ENCODE results near the gene MAP2K1.
A peak's percentile ranks its signal among the peaks of the same experiment; 100 is the strongest.
"Not testable (repeated sequence)": the region's sequence is repeated elsewhere in the genome, so short reads cannot be mapped to it uniquely, and the experiment has no call there.

The MAP2K1 gene

DNA sequence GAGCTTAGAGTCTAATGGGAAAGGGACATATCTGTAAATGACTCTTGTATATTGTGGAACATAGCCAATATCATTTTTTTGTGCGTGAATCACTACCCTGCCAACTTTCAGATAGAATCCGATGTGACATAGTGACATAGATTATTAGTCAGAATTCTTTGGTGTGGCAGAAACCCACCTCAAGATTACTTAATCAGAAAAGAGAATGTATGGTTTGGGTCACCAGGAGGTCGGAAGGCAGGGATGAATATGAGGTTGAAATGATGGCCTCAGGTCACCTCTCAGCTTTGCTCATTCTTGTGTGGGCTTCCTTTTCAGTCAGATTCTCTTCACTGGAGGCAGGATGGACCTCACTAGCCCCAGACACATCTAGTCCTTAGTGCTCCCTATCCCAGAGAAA, 69.5 kb downstream of the MAP2K1 start:
- Histone ChIP-seq H3K9ac (ENCODE audit: low read depth, low read length, poor library complexity) (no peak overlapping the region), H2BK120ac (ENCODE audit: low read depth, low read length) (no peak overlapping the region), H4K91ac (ENCODE audit: low read depth, low read length, poor library complexity) (no peak overlapping the region), H3K36me3 (replicated peaks in 1 of 2; ENCODE audit: control insufficient read depth in 2 of 2, insufficient read depth in 2 of 2, low read length in 2 of 2) (peaks cover 2 to 26% of the 10 kb centered on the region in 2 donors), H3K79me1 (ENCODE audit: low read depth, low read length) (no peaks in the 10 kb centered on the region), H3K23ac (ENCODE audit: low read depth, low read length, poor library complexity) (no peak overlapping the region), H3K27ac (replicated peaks; ENCODE audit: low read length) (no peak overlapping the region), H2BK15ac (ENCODE audit: low read length) (no peak overlapping the region), H2AK5ac (ENCODE audit: low read depth, low read length) (no peak overlapping the region), H3K14ac (ENCODE audit: low read length) (no peak overlapping the region), H4K8ac (ENCODE audit: low read depth, low read length) (no peak overlapping the region), H2BK12ac (ENCODE audit: low read length) (no peak overlapping the region), H3K4ac (ENCODE audit: low read length) (no peak overlapping the region), H2BK5ac (ENCODE audit: low read length) (no peak overlapping the region), H3K4me3 (ENCODE audit: low read length in 2 of 2) (no peak overlapping the region), H3K4me2 (ENCODE audit: insufficient read depth, low read length, poor library complexity, severe bottlenecking) (no peak overlapping the region), H3K27me3 (ENCODE audit: control insufficient read depth in 3 of 3, insufficient read depth in 3 of 3, low read depth in 1 of 3, low read length in 3 of 3) (no peaks in the 10 kb centered on the region), H3K9me3 (replicated peaks in 1 of 2; ENCODE audit: control insufficient read depth in 2 of 2, insufficient read depth in 1 of 2, low read depth in 1 of 2, low read length in 2 of 2) (no peaks in the 10 kb centered on the region), H3K4me1 (ENCODE audit: control insufficient read depth in 2 of 2, insufficient read depth in 1 of 2, low read depth in 1 of 2, low read length in 2 of 2) (no peaks in the 10 kb centered on the region), H2AFZ (ENCODE audit: low read length) (no peak overlapping the region), H3K18ac (ENCODE audit: low read length) (no peak overlapping the region)
- no CpG with 5 or more reads among the region's 3 CpGs for WGBS, 2 donors (ENCODE audit: extremely low coverage in 2 of 2, insufficient read length in 2 of 2, insufficient replicate concordance in 1 of 2)
- DNase-seq (ENCODE audit: low spot score) = no peak

DNA sequence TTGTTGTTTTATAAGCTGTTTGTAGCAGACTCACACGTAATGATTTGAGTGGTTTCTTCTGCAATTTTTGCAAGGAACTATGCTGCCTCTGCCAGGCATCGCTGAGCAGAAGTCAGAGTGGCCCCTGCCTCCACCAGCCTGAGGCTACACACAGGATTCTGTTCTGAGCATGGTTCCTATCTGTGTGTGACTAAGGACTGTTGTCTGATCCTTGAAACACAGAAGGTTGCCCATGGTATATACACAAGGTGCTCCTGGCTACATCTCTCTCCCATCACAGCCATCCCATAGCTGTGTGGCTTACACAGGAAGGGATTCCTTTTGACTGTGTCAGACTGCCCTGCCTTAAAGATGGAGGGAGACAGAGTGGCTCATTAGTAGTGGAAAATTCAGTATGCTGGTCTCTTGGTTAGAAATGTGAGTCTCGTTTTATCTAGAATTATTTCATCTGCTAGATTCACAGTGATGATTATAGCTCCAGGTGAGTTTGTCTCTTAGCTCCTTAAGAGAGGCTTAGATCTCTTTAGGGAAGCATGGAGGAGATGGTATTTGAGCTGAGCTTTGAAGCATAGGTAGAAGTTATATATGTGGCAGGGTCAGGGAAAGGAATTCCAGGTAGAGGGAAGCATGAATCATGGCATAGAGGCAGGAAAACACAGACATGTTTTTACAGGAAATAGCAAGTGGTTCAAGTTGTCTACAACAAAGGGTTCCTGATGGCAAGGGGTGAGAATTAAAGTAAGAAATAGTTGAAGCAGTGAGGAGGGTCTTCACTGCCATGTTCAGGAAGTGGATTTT, 73.3 kb downstream of the MAP2K1 start:
- Histone ChIP-seq H3K4ac (ENCODE audit: low read length) (no peak overlapping the region), H2BK120ac (ENCODE audit: low read depth, low read length) (no peak overlapping the region), H3K14ac (ENCODE audit: low read length) (peak overlapping the region; percentile 9), H4K8ac (ENCODE audit: low read depth, low read length) (no peak overlapping the region), H3K18ac (ENCODE audit: low read length) (no peak overlapping the region), H3K23ac (ENCODE audit: low read depth, low read length, poor library complexity) (no peak overlapping the region), H3K4me3 (ENCODE audit: low read length in 2 of 2) (peak overlapping the region in 1 of 2 donors; percentile 55), H2AK5ac (ENCODE audit: low read depth, low read length) (no peak overlapping the region), H2BK12ac (ENCODE audit: low read length) (no peak overlapping the region), H2BK15ac (ENCODE audit: low read length) (no peak overlapping the region), H4K91ac (ENCODE audit: low read depth, low read length, poor library complexity) (no peak overlapping the region), H3K9ac (ENCODE audit: low read depth, low read length, poor library complexity) (no peak overlapping the region), H3K36me3 (replicated peaks in 1 of 2; ENCODE audit: control insufficient read depth in 2 of 2, insufficient read depth in 2 of 2, low read length in 2 of 2) (peaks cover 2 to 21% of the 10 kb centered on the region in 2 donors), H3K79me1 (ENCODE audit: low read depth, low read length) (no peaks in the 10 kb centered on the region), H3K4me2 (ENCODE audit: insufficient read depth, low read length, poor library complexity, severe bottlenecking) (no peak overlapping the region), H3K4me1 (ENCODE audit: control insufficient read depth in 2 of 2, insufficient read depth in 1 of 2, low read depth in 1 of 2, low read length in 2 of 2) (no peaks in the 10 kb centered on the region), H3K9me3 (replicated peaks in 1 of 2; ENCODE audit: control insufficient read depth in 2 of 2, insufficient read depth in 1 of 2, low read depth in 1 of 2, low read length in 2 of 2) (no peaks in the 10 kb centered on the region), H3K27me3 (ENCODE audit: control insufficient read depth in 3 of 3, insufficient read depth in 3 of 3, low read depth in 1 of 3, low read length in 3 of 3) (no peaks in the 10 kb centered on the region), H2AFZ (ENCODE audit: low read length) (no peak overlapping the region), H2BK5ac (ENCODE audit: low read length) (no peak overlapping the region), H3K27ac (replicated peaks; ENCODE audit: low read length) (no peak overlapping the region)
- no peak for DNase-seq (ENCODE audit: low spot score)
- WGBS, 2 donors (ENCODE audit: extremely low coverage in 2 of 2, insufficient read length in 2 of 2, insufficient replicate concordance in 1 of 2) = no CpG with 5 or more reads among the region's 3 CpGs

DNA sequence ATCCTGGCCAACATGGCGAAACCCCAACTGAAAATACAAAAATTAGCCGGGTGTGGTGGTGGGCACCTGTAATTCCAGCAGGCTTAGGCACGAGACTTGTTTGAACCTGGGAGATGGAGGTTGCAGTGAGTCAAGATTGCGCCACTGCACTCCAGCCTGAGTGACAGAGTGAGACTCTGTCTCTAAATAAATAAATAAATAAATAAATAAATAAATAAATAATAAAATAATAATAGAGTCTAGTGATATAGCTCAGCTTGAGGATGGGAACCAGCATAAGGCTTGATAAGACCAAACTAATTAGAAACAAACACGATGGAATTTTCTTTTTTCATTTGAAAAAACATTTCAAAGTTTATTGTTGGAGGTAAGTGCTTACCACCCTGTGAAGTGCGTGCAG, 74.6 kb downstream of the MAP2K1 start:
- not testable (repeated sequence) for H3K27me3 ChIP-seq (ENCODE audit: control insufficient read depth in 3 of 3, insufficient read depth in 3 of 3, low read depth in 1 of 3, low read length in 3 of 3); H3K27ac ChIP-seq (replicated peaks; ENCODE audit: low read length); H2AK5ac ChIP-seq (ENCODE audit: low read depth, low read length); H3K9ac ChIP-seq (ENCODE audit: low read depth, low read length, poor library complexity); H3K4me1 ChIP-seq (ENCODE audit: control insufficient read depth in 2 of 2, insufficient read depth in 1 of 2, low read depth in 1 of 2, low read length in 2 of 2); H3K79me1 ChIP-seq (ENCODE audit: low read depth, low read length); H3K14ac ChIP-seq (ENCODE audit: low read length); DNase-seq (ENCODE audit: low spot score); H3K18ac ChIP-seq (ENCODE audit: low read length); H3K4me2 ChIP-seq (ENCODE audit: insufficient read depth, low read length, poor library complexity, severe bottlenecking); H3K4me3 ChIP-seq (ENCODE audit: low read length in 2 of 2); H2BK120ac ChIP-seq (ENCODE audit: low read depth, low read length); H3K23ac ChIP-seq (ENCODE audit: low read depth, low read length, poor library complexity); H2BK15ac ChIP-seq (ENCODE audit: low read length); H3K9me3 ChIP-seq (replicated peaks in 1 of 2; ENCODE audit: control insufficient read depth in 2 of 2, insufficient read depth in 1 of 2, low read depth in 1 of 2, low read length in 2 of 2); H4K8ac ChIP-seq (ENCODE audit: low read depth, low read length); H3K4ac ChIP-seq (ENCODE audit: low read length); H2BK5ac ChIP-seq (ENCODE audit: low read length); H4K91ac ChIP-seq (ENCODE audit: low read depth, low read length, poor library complexity); H2BK12ac ChIP-seq (ENCODE audit: low read length); H2AFZ ChIP-seq (ENCODE audit: low read length)
- WGBS, 2 donors (ENCODE audit: extremely low coverage in 2 of 2, insufficient read length in 2 of 2, insufficient replicate concordance in 1 of 2) = no CpG with 5 or more reads among the region's 6 CpGs
- peaks cover 0 to 20% of the 10 kb centered on the region in 2 donors for H3K36me3 ChIP-seq (replicated peaks in 1 of 2; ENCODE audit: control insufficient read depth in 2 of 2, insufficient read depth in 2 of 2, low read length in 2 of 2)

DNA sequence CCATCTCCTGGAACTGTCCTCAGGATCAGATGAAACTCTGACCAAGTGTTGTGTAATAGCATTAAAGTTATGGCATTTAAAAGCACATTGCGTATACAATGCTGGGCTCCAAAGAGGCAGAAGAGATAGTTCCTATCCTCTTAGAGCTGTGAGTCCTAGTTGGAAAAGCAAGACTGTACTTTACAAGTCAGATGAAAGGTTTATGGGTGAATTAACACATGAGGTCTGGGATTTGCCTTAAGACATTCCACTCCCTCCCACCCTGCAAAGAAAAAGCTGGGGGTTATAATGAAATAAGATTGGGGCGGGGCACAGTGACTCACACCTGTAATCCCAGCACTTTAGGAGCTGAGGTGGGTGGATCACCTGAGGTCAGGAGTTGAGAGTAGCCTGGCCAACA, 75.2 kb downstream of the MAP2K1 start:
- no peak overlapping the region for H3K23ac ChIP-seq (ENCODE audit: low read depth, low read length, poor library complexity)
- H2BK5ac ChIP-seq (ENCODE audit: low read length) = no peak overlapping the region
- no peak overlapping the region for H3K4me3 ChIP-seq (ENCODE audit: low read length in 2 of 2)
- H3K4me1 ChIP-seq (ENCODE audit: control insufficient read depth in 2 of 2, insufficient read depth in 1 of 2, low read depth in 1 of 2, low read length in 2 of 2) = no peaks in the 10 kb centered on the region
- no peak for DNase-seq (ENCODE audit: low spot score)
- H3K36me3 ChIP-seq (replicated peaks in 1 of 2; ENCODE audit: control insufficient read depth in 2 of 2, insufficient read depth in 2 of 2, low read length in 2 of 2) = peaks cover 0 to 23% of the 10 kb centered on the region in 2 donors
- H3K27me3 ChIP-seq (ENCODE audit: control insufficient read depth in 3 of 3, insufficient read depth in 3 of 3, low read depth in 1 of 3, low read length in 3 of 3) = no peaks in the 10 kb centered on the region
- no peak overlapping the region for H3K4me2 ChIP-seq (ENCODE audit: insufficient read depth, low read length, poor library complexity, severe bottlenecking)
- H2BK12ac ChIP-seq (ENCODE audit: low read length) = no peak overlapping the region
- no peak overlapping the region for H2AFZ ChIP-seq (ENCODE audit: low read length)
- H3K79me1 ChIP-seq (ENCODE audit: low read depth, low read length) = no peaks in the 10 kb centered on the region
- WGBS, 2 donors (ENCODE audit: extremely low coverage in 2 of 2, insufficient read length in 2 of 2, insufficient replicate concordance in 1 of 2) = no CpG with 5 or more reads among the region's 2 CpGs
- H3K27ac ChIP-seq (replicated peaks; ENCODE audit: low read length) = no peak overlapping the region
- H3K4ac ChIP-seq (ENCODE audit: low read length) = no peak overlapping the region
- no peak overlapping the region for H2BK120ac ChIP-seq (ENCODE audit: low read depth, low read length)
- no peak overlapping the region for H3K14ac ChIP-seq (ENCODE audit: low read length)
- no peak overlapping the region for H4K8ac ChIP-seq (ENCODE audit: low read depth, low read length)
- H3K18ac ChIP-seq (ENCODE audit: low read length) = no peak overlapping the region
- H3K9me3 ChIP-seq (replicated peaks in 1 of 2; ENCODE audit: control insufficient read depth in 2 of 2, insufficient read depth in 1 of 2, low read depth in 1 of 2, low read length in 2 of 2) = peaks cover 0 to 8% of the 10 kb centered on the region in 2 donors
- no peak overlapping the region for H2BK15ac ChIP-seq (ENCODE audit: low read length)
- H4K91ac ChIP-seq (ENCODE audit: low read depth, low read length, poor library complexity) = no peak overlapping the region
- no peak overlapping the region for H3K9ac ChIP-seq (ENCODE audit: low read depth, low read length, poor library complexity)
- no peak overlapping the region for H2AK5ac ChIP-seq (ENCODE audit: low read depth, low read length)

Measured in neuronal stem cell (in vitro differentiated cells).